ENCODE results near the gene PCNX2. TPM values are rescaled to one million over a fixed set of nuclear protein-coding genes. Genes with fewer than 3 reads are reported as not detected.

Gene PCNX2
- total RNA-seq, 1 experiment from 2014 or later: 15.3 TPM

DNA sequence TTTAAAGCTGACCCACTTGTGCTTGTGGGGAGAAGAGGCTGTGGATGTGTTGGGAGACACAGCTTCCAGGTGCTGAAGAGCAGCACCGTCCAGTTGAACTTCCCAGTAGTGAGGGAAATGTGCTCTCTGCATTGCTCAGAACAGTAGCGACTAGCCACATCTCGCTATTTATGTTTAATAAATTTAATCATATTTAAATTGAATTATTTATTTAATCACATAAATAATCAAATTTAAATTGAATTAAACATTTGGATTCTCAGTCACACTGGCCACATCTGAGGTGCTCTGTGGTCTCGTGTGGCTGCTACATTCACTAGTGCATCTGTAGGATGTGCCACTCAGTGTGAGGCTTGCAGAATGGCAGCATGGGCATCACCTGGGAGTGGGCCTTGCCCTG lies 325.0 kb downstream of the PCNX2 start (continued):
- TF ChIP-seq, protein P1, sequence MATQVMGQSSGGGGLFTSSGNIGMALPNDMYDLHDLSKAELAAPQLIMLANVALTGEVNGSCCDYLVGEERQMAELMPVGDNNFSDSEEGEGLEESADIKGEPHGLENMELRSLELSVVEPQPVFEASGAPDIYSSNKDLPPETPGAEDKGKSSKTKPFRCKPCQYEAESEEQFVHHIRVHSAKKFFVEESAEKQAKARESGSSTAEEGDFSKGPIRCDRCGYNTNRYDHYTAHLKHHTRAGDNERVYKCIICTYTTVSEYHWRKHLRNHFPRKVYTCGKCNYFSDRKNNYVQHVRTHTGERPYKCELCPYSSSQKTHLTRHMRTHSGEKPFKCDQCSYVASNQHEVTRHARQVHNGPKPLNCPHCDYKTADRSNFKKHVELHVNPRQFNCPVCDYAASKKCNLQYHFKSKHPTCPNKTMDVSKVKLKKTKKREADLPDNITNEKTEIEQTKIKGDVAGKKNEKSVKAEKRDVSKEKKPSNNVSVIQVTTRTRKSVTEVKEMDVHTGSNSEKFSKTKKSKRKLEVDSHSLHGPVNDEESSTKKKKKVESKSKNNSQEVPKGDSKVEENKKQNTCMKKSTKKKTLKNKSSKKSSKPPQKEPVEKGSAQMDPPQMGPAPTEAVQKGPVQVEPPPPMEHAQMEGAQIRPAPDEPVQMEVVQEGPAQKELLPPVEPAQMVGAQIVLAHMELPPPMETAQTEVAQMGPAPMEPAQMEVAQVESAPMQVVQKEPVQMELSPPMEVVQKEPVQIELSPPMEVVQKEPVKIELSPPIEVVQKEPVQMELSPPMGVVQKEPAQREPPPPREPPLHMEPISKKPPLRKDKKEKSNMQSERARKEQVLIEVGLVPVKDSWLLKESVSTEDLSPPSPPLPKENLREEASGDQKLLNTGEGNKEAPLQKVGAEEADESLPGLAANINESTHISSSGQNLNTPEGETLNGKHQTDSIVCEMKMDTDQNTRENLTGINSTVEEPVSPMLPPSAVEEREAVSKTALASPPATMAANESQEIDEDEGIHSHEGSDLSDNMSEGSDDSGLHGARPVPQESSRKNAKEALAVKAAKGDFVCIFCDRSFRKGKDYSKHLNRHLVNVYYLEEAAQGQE (IDR thresholded peaks at IDR 0.05; ENCODE audit: low read depth): no peak
- TF ChIP-seq TCF7L2 (IDR thresholded peaks at IDR 0.05; ENCODE audit: borderline replicate concordance, extremely low read depth, insufficient read depth, insufficient read length) (no peak), YY1 (IDR thresholded peaks at IDR 0.05; ENCODE audit: extremely low read depth, insufficient replicate concordance, low read depth, low read length) (no peak), SRF (IDR thresholded peaks at IDR 0.05; ENCODE audit: low read depth) (no peak), ZNF274 (IDR thresholded peaks at IDR 0.05; ENCODE audit: low read depth, low read length) (no peak), EGR1 (IDR thresholded peaks at IDR 0.05; ENCODE audit: low read depth) (no peak), POLR2A (IDR thresholded peaks at IDR 0.05; ENCODE audit: borderline replicate concordance, extremely low read depth, insufficient read depth, insufficient read length) (no peak), POLR2AphosphoS5 (IDR thresholded peaks at IDR 0.05; ENCODE audit: low read depth, low read length) (no peak)

DNA sequence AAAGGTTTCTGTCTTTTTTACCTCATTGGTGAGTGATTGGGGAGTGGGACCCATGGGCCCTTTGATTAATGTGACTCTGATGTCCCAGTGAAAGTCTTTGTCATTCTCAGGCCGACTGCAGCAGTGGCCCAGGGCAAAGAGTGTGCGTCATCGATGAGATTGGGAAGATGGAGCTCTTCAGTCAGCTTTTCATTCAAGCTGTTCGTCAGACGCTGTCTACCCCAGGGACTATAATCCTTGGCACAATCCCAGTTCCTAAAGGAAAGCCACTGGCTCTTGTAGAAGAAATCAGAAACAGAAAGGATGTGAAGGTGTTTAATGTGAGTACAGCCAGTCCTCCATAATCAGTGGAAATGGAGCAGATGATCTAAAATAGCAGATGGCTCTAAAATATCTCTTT lies 325.7 kb downstream of the PCNX2 start:
- POLR2A ChIA-PET: no interaction called here
- Histone ChIP-seq H3K9ac (ENCODE audit: low read length) (no peak overlapping the region), H3K9me3 (ENCODE audit: control insufficient read depth in 1 of 2, insufficient read depth in 1 of 2, low read depth in 1 of 2, low read length in 2 of 2) (peaks cover 4% of the 10 kb centered on the region in 2 experiments; a peak in 2 of 4 replicates), H3K79me2 (ENCODE audit: insufficient read depth, low read length) (0 out of 2 replicates have a peak, but pooled peaks cover 5% of the 10 kb centered on the region), H3K27ac (ENCODE audit: low read depth, low read length) (no peak overlapping the region), H3K4me1 (ENCODE audit: control insufficient read depth in 1 of 2, insufficient read depth in 2 of 2, low read length in 2 of 2) (no peaks in the 10 kb centered on the region), H3K27me3 (ENCODE audit: insufficient read depth, low read length) (no peaks in the 10 kb centered on the region), H3K36me3 (ENCODE audit: control insufficient read depth in 1 of 2, insufficient read depth in 2 of 2, low read length in 2 of 2) (peaks cover 5 to 23% of the 10 kb centered on the region in 2 experiments; a peak in 3 of 4 replicates), H3K9me2 (ENCODE audit: insufficient read depth) (no peaks in the 10 kb centered on the region), H4K20me1 (ENCODE audit: insufficient read depth) (no peaks in the 10 kb centered on the region), H3K4me3 (replicated peaks in 1 of 2; ENCODE audit: low read depth in 1 of 2, low read length in 2 of 2) (no peak overlapping the region), H2AFZ (ENCODE audit: low read depth, low read length, poor library complexity, severe bottlenecking) (no peak overlapping the region), H3K4me2 (ENCODE audit: low read length) (no peak overlapping the region)
- intact Hi-C loops (cut with micrococcal nuclease): no loop called here
- RAD21 ChIA-PET (ENCODE audit: low non-redundant PET in 1 of 2, low total read pairs in 2 of 2, uncharacterized antibody in 2 of 2, unreplicated experiment in 2 of 2): no interaction called here
- CTCF ChIA-PET: no interaction called here
- no TSS peak for BruUV-seq (replicated peaks)
- ATAC-seq (no peak), DNase-seq (ENCODE audit: low read depth, low spot score) (no peak)
- TF ChIP-seq SRF (IDR thresholded peaks at IDR 0.05; ENCODE audit: low read depth) (no peak), JUND (IDR thresholded peaks at IDR 0.05) (no peak), EZH2phosphoT487 (IDR thresholded peaks at IDR 0.05; ENCODE audit: borderline replicate concordance) (no peak), YY1 (IDR thresholded peaks at IDR 0.05; ENCODE audit: extremely low read depth, insufficient replicate concordance, low read depth, low read length) (no peak), SIN3A (IDR thresholded peaks at IDR 0.05; ENCODE audit: low read depth) (no peak), POLR2A (IDR thresholded peaks at IDR 0.05; ENCODE audit: borderline replicate concordance, extremely low read depth, insufficient read depth, insufficient read length) (no peak), ELF1 (IDR thresholded peaks at IDR 0.05; ENCODE audit: borderline replicate concordance, low read depth) (no peak), EZH2 (IDR thresholded peaks at IDR 0.05) (no peak), EGR1 (IDR thresholded peaks at IDR 0.05; ENCODE audit: low read depth) (no peak), POLR2AphosphoS5 (IDR thresholded peaks at IDR 0.05; ENCODE audit: low read depth, low read length) (no peak), ZNF274 (IDR thresholded peaks at IDR 0.05; ENCODE audit: low read depth, low read length) (no peak), SP1 (IDR thresholded peaks at IDR 0.05; ENCODE audit: low read depth) (no peak)
- TF ChIP-seq, protein P1 (IDR thresholded peaks at IDR 0.05; ENCODE audit: low read depth): no peak
- TF ChIP-seq, protein P2, sequence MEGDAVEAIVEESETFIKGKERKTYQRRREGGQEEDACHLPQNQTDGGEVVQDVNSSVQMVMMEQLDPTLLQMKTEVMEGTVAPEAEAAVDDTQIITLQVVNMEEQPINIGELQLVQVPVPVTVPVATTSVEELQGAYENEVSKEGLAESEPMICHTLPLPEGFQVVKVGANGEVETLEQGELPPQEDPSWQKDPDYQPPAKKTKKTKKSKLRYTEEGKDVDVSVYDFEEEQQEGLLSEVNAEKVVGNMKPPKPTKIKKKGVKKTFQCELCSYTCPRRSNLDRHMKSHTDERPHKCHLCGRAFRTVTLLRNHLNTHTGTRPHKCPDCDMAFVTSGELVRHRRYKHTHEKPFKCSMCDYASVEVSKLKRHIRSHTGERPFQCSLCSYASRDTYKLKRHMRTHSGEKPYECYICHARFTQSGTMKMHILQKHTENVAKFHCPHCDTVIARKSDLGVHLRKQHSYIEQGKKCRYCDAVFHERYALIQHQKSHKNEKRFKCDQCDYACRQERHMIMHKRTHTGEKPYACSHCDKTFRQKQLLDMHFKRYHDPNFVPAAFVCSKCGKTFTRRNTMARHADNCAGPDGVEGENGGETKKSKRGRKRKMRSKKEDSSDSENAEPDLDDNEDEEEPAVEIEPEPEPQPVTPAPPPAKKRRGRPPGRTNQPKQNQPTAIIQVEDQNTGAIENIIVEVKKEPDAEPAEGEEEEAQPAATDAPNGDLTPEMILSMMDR (IDR thresholded peaks at IDR 0.05 in 2 of 3, conservative IDR thresholded peaks at IDR 0.05 in 1 of 3; ENCODE audit: borderline replicate concordance in 1 of 3, insufficient read depth in 1 of 3, low read depth in 2 of 3, low read length in 2 of 3): no peak

Measured in HCT116 (cell line).